ENCODE measurements around the gene MDFIC. TPM values are rescaled to one million over a fixed set of nuclear protein-coding genes. Genes with fewer than 3 reads are reported as not detected.

Gene MDFIC
- total and polyA plus RNA-seq, 12 donors = 11.4 to 172 (median 53.4) TPM

DNA sequence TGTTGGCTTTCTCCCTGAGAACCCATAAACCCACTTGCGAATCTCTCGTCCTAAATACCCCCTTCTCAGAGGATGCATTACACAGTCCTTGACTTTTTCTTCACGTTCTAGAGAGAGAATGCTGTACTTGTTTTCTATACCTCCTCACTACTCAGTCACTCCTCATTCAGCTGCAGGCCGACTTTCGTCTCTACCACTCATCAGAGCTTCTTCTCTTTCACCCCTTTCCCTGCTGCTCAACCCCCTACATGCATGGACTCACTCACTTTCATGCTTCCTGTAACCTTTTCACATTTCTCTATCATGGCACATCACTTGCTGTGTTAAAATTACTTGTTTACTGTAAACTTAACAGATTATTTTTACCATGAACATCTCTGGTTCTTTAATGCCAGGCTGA lies 19.8 kb downstream of the MDFIC start:
- H3K36me3 ChIP-seq (replicated peaks in 1 of 2) = no peaks in the 10 kb centered on the region
- peaks cover 11 to 29% of the 10 kb centered on the region in 2 donors for H3K4me1 ChIP-seq (replicated peaks in 1 of 2)
- 94 to 95% (median 94%) methylated on average over 5 of the region's 5 CpGs for WGBS, 4 donors
- DNase-seq = no peak
- no peak overlapping the region for H3K27ac ChIP-seq
- H3K27me3 ChIP-seq = no peaks in the 10 kb centered on the region
- H3K9me3 ChIP-seq (replicated peaks in 1 of 3) = no peaks in the 10 kb centered on the region
- no peak for TF ChIP-seq POLR2A (IDR thresholded peaks at IDR 0.05)
- TF ChIP-seq, protein P1, sequence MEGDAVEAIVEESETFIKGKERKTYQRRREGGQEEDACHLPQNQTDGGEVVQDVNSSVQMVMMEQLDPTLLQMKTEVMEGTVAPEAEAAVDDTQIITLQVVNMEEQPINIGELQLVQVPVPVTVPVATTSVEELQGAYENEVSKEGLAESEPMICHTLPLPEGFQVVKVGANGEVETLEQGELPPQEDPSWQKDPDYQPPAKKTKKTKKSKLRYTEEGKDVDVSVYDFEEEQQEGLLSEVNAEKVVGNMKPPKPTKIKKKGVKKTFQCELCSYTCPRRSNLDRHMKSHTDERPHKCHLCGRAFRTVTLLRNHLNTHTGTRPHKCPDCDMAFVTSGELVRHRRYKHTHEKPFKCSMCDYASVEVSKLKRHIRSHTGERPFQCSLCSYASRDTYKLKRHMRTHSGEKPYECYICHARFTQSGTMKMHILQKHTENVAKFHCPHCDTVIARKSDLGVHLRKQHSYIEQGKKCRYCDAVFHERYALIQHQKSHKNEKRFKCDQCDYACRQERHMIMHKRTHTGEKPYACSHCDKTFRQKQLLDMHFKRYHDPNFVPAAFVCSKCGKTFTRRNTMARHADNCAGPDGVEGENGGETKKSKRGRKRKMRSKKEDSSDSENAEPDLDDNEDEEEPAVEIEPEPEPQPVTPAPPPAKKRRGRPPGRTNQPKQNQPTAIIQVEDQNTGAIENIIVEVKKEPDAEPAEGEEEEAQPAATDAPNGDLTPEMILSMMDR (IDR thresholded peaks at IDR 0.05) = no peak
- no peak overlapping the region for H3K4me3 ChIP-seq
- intact Hi-C loops (cut with DNase I) = no loop called here

- H3K4me1 ChIP-seq (replicated peaks in 1 of 2) = peaks cover 11 to 25% of the 10 kb centered on the region in 2 donors
- H3K27ac ChIP-seq = no peak overlapping the region
- no peaks in the 10 kb centered on the region for H3K36me3 ChIP-seq (replicated peaks in 1 of 2)
- no peaks in the 10 kb centered on the region for H3K9me3 ChIP-seq (replicated peaks in 1 of 3)
- 81 to 83% (median 82%) methylated on average over 9 of the region's 9 CpGs for WGBS, 4 donors
- H3K4me3 ChIP-seq = no peak overlapping the region
- H3K27me3 ChIP-seq = no peaks in the 10 kb centered on the region
- TF ChIP-seq POLR2A (IDR thresholded peaks at IDR 0.05) = no peak
- TF ChIP-seq, protein P1 (IDR thresholded peaks at IDR 0.05) = no peak
- DNase-seq = no peak
- intact Hi-C loops (cut with DNase I) = no loop called here
These were observed 20.7 kb downstream of the MDFIC start for GRCh38 chr7:114942446-114943175.

- no peaks in the 10 kb centered on the region for H3K36me3 ChIP-seq (replicated peaks in 1 of 2)
- no peaks in the 10 kb centered on the region for H3K9me3 ChIP-seq (replicated peaks in 1 of 3)
- no peak for DNase-seq
- no peak overlapping the region for H3K4me3 ChIP-seq
- 91 to 100% (median 98%) methylated on average over 1 of the region's 1 CpG for WGBS, 4 donors
- H3K27ac ChIP-seq = no peak overlapping the region
- peaks cover 11 to 25% of the 10 kb centered on the region in 2 donors for H3K4me1 ChIP-seq (replicated peaks in 1 of 2)
- TF ChIP-seq POLR2A (IDR thresholded peaks at IDR 0.05) = no peak
- TF ChIP-seq, protein P1 (IDR thresholded peaks at IDR 0.05) = no peak
- intact Hi-C loops (cut with DNase I) = no loop called here
- H3K27me3 ChIP-seq = no peaks in the 10 kb centered on the region
These were observed 21.6 kb downstream of the MDFIC start for GRCh38 chr7:114943530-114943929.

DNA sequence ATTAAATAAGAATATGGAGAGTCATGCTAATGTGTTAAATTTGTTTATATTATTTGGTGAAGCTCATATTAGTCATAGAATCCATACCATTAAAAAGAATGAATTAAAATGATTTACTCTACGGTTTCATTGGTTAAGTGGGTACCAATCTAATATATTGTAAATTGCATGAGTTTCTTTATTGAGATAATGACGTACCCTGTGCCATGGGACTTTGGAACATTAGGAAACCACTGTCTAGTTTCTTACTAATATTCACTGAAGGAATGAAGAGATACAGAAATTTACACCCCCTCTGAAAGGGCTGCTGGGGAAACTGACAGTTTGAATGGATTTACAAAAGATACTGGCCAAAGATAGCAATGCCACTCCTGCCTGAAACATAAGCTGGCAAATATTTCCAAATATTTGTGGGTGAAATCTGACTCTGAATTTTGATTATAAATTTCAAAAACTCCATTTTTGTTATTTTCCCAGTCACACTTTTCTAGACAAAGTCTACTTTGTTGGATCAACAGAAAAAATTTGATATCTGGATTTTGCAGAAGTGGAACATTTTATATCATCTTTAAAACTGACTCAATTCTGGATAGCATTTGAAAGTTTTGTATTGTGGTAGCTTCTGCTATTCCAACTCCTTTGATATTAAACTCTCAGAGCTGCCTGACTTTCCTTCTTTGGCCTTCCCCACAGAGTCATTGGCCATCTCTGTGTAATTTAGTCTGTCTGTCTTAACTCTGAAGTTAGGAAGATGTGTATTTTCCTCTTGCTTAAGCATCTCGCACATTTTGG lies 22.3 kb downstream of the MDFIC start:
- no peak for DNase-seq
- no peak overlapping the region for H3K4me3 ChIP-seq
- no peaks in the 10 kb centered on the region for H3K36me3 ChIP-seq (replicated peaks in 1 of 2)
- no peaks in the 10 kb centered on the region for H3K9me3 ChIP-seq (replicated peaks in 1 of 3)
- H3K27me3 ChIP-seq = no peaks in the 10 kb centered on the region
- WGBS, 4 donors = 71 to 79% (median 71%) methylated on average over 3 of the region's 3 CpGs
- intact Hi-C loops (cut with DNase I) = no loop called here
- peaks cover 11 to 31% of the 10 kb centered on the region in 2 donors for H3K4me1 ChIP-seq (replicated peaks in 1 of 2)
- H3K27ac ChIP-seq = peak overlapping the region in 3 of 5 donors; percentile 60 to 78 (median 77)
- TF ChIP-seq POLR2A (IDR thresholded peaks at IDR 0.05) = no peak
- TF ChIP-seq, protein P1 (IDR thresholded peaks at IDR 0.05) = no peak
